HG02970 (cell line): ENCODE measurements around the gene TMC2.
"Not testable (repeated sequence)": the region's sequence is repeated elsewhere in the genome, so short reads cannot be mapped to it uniquely, and the experiment has no call there.

ENCODE experiments used
- ATAC-seq: cut with Tn5 transposase; IDR thresholded peaks from one replicate; pipeline ENCODE4 v1.9.1; 2021; ENCODE audit warnings: mild to moderate bottlenecking, moderate library complexity, moderate number of reproducible peaks; ENCODE audit not compliant: unreplicated experiment, low FRiP score

The TMC2 gene

DNA sequence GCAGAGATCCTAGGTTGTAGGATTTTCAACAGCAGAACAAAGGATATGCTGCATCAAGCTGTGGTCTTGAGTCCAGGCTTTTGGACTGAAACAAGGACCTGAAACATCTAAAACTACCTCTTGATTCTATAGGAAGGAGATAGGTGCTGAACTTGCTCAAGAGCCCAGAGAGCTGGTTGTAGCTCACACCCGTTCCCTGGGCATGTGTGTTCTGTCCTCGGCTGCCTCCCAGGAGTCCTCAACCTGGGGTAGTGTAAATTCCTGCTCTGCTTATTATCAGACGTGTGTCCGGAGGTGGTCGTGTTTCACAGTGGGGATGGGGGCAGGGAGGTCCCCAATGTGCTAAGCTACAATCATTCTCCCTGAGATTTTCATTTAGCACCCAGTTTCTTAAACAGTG is 120.9 kb downstream of the TMC2 start:
- no peak for ATAC-seq

GRCh38 chr20:2657674-2658073 is 121.3 kb downstream of the TMC2 start:
- ATAC-seq, result no peak

- no peak for ATAC-seq
Measured at GRCh38 chr20:2658414-2659354, 122.3 kb downstream of the TMC2 start.

GRCh38 chr20:2659547-2659946 is 123.2 kb downstream of the TMC2 start:
- ATAC-seq, result no peak

DNA sequence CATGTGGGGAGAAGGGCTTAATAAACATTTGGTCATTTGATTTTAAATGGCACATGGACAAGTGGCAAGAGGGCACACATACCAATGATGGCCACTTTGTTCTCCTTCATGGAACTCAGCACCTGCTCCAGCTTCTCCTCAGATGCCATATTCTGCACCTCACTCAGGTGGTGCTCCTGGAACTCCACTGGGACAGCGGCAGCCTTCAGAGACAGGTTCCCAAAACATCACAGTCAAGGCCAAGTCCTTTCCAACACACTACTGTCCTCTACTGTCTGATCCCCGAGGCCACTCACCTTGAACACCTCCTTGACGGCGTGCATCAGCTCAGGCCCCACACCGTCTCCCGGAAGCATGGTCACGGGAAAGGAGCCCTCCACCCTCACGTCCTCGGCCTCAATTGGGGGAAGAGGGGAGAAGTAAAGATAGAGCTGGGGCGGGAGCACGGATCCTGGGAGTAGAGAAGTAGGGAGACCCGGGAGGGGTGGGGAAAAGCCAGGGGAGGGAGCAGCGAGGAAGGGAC is 127.1 kb downstream of the TMC2 start:
- no peak for ATAC-seq

- peak; percentile 70 for ATAC-seq
Measured at GRCh38 chr20:2663887-2664719, 127.7 kb downstream of the TMC2 start, which contains the start of gene IDH3B. TSS of gene IDH3B (minus strand) at chr20:2664216. CDS start at chr20:2664188, 28 bp downstream.

GRCh38 chr20:2671977-2672376 is 135.6 kb downstream of the TMC2 start:
- ATAC-seq, result no peak

DNA sequence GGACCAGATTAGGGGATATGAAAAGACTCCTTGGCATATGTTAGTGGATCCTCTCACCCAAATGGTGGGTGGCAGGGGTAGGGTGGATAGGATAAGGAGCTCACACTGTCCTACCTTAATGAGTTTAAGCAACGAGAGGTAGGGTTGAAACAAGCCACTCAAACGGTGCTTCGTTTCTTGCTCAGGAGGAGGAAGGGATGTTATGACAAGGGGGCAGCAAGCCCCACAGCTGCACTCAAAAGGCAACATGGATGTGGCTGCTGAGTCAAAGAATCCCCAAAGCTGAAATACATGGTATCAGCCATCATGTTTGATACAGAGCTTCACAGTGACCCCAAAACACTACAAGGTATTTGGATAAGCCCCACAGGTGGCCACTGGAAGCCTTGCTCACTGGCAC is 136.1 kb downstream of the TMC2 start:
- no peak for ATAC-seq

- no peak for ATAC-seq
Measured at GRCh38 chr20:2673453-2673852, 137.1 kb downstream of the TMC2 start.

GRCh38 chr20:2680046-2680445 is 143.7 kb downstream of the TMC2 start:
- ATAC-seq, result no peak

GRCh38 chr20:2682040-2682439 is 145.7 kb downstream of the TMC2 start:
- not testable (repeated sequence) for ATAC-seq

GRCh38 chr20:2684817-2685216 is 148.4 kb downstream of the TMC2 start:
- ATAC-seq, result not testable (repeated sequence)

GRCh38 chr20:2687514-2687913 is 151.1 kb downstream of the TMC2 start:
- ATAC-seq, result no peak

DNA sequence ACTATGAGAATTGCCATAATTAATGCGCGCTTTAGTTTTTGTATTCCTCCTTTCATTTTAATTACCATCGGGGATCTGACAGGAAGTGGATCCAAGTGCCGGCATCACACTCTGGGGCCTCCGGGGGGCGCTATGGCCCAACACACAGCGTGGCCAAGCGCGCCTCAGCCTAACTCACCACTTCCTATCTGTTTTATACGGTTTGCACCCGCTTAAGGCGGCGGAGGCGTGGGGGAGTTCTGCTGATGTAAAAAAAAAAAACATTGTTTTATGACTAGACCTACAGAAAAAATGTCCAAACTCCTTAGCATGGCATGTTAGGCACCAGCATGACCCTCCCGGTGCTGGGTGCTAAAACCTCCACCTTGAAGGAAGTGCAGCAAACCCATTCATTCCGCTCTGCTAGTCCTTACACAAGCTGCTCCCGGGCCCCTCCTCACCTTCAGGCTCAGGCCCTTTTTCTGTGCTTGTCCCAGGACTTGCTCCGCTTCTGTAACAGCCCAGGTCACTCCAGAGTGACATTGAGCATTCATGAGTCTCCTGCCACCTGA is 151.7 kb downstream of the TMC2 start:
- no peak for ATAC-seq

DNA sequence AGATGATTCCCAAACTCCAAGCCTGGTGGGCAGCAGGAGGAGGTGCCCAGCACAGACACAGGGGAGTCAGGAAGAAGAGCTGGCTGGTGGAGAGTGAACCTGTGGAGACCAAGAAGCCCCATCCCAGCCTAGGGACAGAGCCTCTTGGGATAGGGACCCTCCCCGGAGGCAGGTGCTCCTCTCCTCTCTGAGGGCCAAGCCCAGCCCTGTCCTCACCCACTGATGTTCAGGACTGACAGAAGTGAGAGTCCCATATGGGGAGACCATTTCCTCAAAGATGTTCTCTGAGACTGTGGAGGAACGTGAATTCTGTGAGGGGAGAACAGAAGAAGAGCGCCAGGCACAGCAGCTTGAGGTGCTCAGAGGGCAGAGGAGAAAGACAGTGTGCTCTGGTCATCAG is 153.8 kb downstream of the TMC2 start:
- ATAC-seq, result no peak

DNA sequence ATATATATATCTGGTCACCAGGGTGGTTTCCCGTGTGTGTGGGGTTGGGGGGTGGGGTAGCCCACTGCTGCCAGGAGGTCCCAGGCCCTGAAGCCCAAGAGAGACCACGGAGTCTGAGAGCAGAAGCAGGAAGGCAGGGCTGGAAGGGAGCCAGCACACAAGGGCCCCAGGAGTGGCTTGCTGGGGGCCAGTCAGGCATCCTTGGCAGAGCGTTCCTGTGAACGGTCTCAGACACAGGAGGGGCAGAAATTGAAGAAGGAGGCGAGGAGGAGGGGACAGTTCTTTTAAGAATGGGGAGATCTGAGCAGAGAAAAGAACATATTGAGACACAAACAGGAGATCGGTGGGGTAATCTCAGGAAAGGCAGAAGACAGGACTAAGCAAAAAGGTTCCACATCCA is 154.3 kb downstream of the TMC2 start:
- ATAC-seq, result no peak

DNA sequence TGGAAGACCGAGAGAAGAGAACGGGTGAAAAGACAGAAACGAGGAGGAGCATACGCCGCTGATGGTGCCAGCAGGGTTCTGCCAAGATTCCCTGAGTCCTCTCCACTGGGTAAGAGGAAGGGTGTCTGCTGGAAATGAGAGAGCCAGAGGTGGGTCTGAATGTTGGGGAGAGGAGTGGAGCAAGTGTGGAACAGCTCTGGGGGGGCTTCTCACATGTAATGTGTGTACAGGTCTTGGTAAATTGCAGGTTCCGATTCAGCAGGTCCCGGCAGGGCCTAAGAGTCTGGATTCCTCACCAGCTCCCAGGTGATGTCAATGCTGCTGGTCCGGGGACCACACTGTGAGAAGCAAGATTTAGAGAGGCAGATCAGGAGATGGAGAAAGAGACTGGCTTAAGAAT is 154.8 kb downstream of the TMC2 start:
- ATAC-seq, result no peak
